ENCODE data around the gene ZNF618. TPM values are rescaled to one million over a fixed set of nuclear protein-coding genes. Genes with fewer than 3 reads are reported as not detected.

Gene ZNF618
- total and polyA plus RNA-seq, 2 experiments from 2014 or later: 12.1 to 22.1 TPM

GRCh38 chr9:113951032-113951372 is 74.9 kb downstream of the ZNF618 start (continued):
- TF ChIP-seq ZNF462 (CRISPR knock-in tag; IDR thresholded peaks at IDR 0.05): no peak
- TF ChIP-seq NANOG (IDR thresholded peaks at IDR 0.05; ENCODE audit: borderline replicate concordance): no peak
- no peak for TF ChIP-seq ZNF331 (CRISPR knock-in tag; IDR thresholded peaks at IDR 0.05; ENCODE audit: low read depth)

GRCh38 chr9:113952676-113953075 is 76.6 kb downstream of the ZNF618 start:
- ATAC-seq (no peak), DNase-seq (ENCODE audit: low spot score) (no peak)
- Histone ChIP-seq H3K4me3 (no peak overlapping the region), H4K20me1 (replicated peaks; ENCODE audit: insufficient read depth) (peaks cover 11% of the 10 kb centered on the region), H3K36me3 (ENCODE audit: insufficient read depth) (no peaks in the 10 kb centered on the region), H3K4me2 (no peak overlapping the region), H3F3A (replicated peaks; ENCODE audit: low read depth) (no peaks in the 10 kb centered on the region), H3K27me3 (ENCODE audit: insufficient read depth) (no peaks in the 10 kb centered on the region), H3K9me2 (ENCODE audit: insufficient read depth) (no peaks in the 10 kb centered on the region), H3K4me1 (ENCODE audit: insufficient read depth) (peaks cover 6% of the 10 kb centered on the region; the same call in 1 of the 2 replicates), H2AFZ (no peak overlapping the region), H3K27ac (ENCODE audit: low read depth) (no peak overlapping the region), H3K79me2 (replicated peaks; ENCODE audit: insufficient read depth) (peaks cover 31% of the 10 kb centered on the region)
- H3K4me1 Mint-ChIP-seq: peaks cover 13% of the 10 kb centered on the region; the same call in 2 of the 3 replicates
- H3K36me3 Mint-ChIP-seq (ENCODE audit: low read depth): no peaks in the 10 kb centered on the region
- H3K27ac Mint-ChIP-seq: no peak overlapping the region
- H3K9me3 Mint-ChIP-seq: 0 out of 3 replicates have a peak, but pooled peaks cover 2% of the 10 kb centered on the region
- peaks cover 3% of the 10 kb centered on the region for H3K27me3 Mint-ChIP-seq (ENCODE audit: insufficient read depth, low read depth, poor library complexity)
- no peak overlapping the region for H3K4me3 Mint-ChIP-seq
- TF ChIP-seq REST (IDR thresholded peaks at IDR 0.05; ENCODE audit: unreplicated experiment) (no peak), ZNF331 (CRISPR knock-in tag; IDR thresholded peaks at IDR 0.05; ENCODE audit: low read depth) (no peak), POLR2AphosphoS5 (IDR thresholded peaks at IDR 0.05; ENCODE audit: low read depth) (no peak), CREB1 (CRISPR knock-in tag; IDR thresholded peaks at IDR 0.05; ENCODE audit: low read depth) (no peak), STAT1 (IDR thresholded peaks at IDR 0.05; ENCODE audit: unreplicated experiment) (no peak), NANOG (IDR thresholded peaks at IDR 0.05; ENCODE audit: borderline replicate concordance) (no peak), EZH2 (IDR thresholded peaks at IDR 0.05; ENCODE audit: low read depth, unreplicated experiment) (no peak), JUNB (IDR thresholded peaks at IDR 0.05; ENCODE audit: unreplicated experiment) (no peak), ZNF114 (CRISPR knock-in tag; IDR thresholded peaks at IDR 0.05) (no peak), EZH2phosphoT487 (IDR thresholded peaks at IDR 0.05; ENCODE audit: unreplicated experiment) (no peak), ETS1 (IDR thresholded peaks at IDR 0.05) (no peak)
